Stimulated activated CD4-positive, alpha-beta T cell treated with anti-CD3 and anti-CD28 coated beads, TNF-alpha, amount 100 ng/mL, for 48 hours (primary cell): ENCODE measurements around the gene PFN2.

Experiments used
- DNase-seq, 3 donors: peaks; one replicate each; pipeline ENCODE4 v3.0.0-alpha.2; 2020; ENCODE audit warnings: low read depth in 3 of 3

PFN2 gene

DNA sequence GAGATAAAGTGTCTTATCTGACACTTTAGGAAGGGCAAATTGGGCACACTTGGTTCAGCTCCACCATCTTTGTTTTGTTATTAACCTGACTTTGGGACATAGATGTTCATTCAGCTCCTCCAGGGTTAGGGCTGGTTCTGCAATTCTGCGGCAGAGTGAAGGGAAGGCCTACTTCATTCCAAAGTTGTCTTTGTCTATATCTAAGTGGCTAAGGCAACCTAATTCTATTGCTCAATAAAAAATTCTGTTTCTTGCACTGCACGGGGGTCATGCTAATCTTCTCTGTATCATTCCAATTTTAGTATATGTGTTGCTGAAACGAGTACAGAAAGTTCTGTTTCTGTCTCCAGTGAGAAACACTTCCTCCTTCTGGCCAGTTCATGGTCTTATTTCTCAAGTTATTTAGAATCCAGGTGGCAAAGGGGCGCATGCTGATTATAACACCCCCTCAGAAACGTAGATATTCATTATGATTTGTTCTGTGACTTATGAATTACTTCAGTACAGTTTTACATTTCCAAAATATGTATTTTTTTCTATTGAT is 53.5 kb downstream of the PFN2 start:
- no peak for DNase-seq
